ENCODE results near the gene PRR15. TPM values are rescaled to one million over a fixed set of nuclear protein-coding genes. Genes with fewer than 3 reads are reported as not detected.
A peak's percentile ranks its signal among the peaks of the same experiment; 100 is the strongest.
"Not testable (repeated sequence)": the region's sequence is repeated elsewhere in the genome, so short reads cannot be mapped to it uniquely, and the experiment has no call there.

The PRR15 gene
- polyA plus RNA-seq (ENCODE audit: insufficient read length in 12 of 12): 10 to 100 TPM in 1 of 12 donors, under 1 TPM in 1, not detected in 10; 0.10 to 13.1 TPM
- long read RNA-seq, donor 1, transcript PRR15-201 (2 exons, 1,678 nt): major isoform, 26 of 43 reads
- long read RNA-seq, donor 1, partial matches to known transcripts: 14 of 43 reads
- long read RNA-seq, donor 1, other reads (novel, unspliced or antisense): 0 of 43 reads
- long read RNA-seq, donor 2: 0 reads
- long read RNA-seq, donor 3: 0 reads
- long read RNA-seq, donor 4: 0 reads
- long read RNA-seq, donor 5: 0 reads
- long read RNA-seq, donor 6: 0 reads
- long read RNA-seq, donor 7: 0 reads
- long read RNA-seq, donor 8: 0 reads
- long read RNA-seq, donor 9: 0 reads
- long read RNA-seq, donor 10: 0 reads
- long read RNA-seq, donor 11: 0 reads

GRCh38 chr7:29563590-29564495 lies at the start of gene PRR15:
TSS of gene PRR15 (plus strand) at chr7:29563835. CDS start at chr7:29566330, 2,495 bp downstream.
- DNase-seq: no peak

- no peak for DNase-seq
Observed at GRCh38 chr7:29516491-29516890, 47.1 kb upstream of the PRR15 start.

GRCh38 chr7:29518616-29519015 lies 45.0 kb upstream of the PRR15 start:
- no peak for DNase-seq

GRCh38 chr7:29523728-29524127 lies 39.9 kb upstream of the PRR15 start:
- DNase-seq: no peak

GRCh38 chr7:29527505-29528108 lies 36.0 kb upstream of the PRR15 start:
- no peak for DNase-seq

GRCh38 chr7:29528526-29528925 lies 35.1 kb upstream of the PRR15 start:
- not testable (repeated sequence) for DNase-seq

- DNase-seq: no peak
Observed at GRCh38 chr7:29538389-29538788, 25.2 kb upstream of the PRR15 start.

GRCh38 chr7:29539471-29539870 lies 24.2 kb upstream of the PRR15 start:
- DNase-seq: no peak

GRCh38 chr7:29547421-29547820 lies 16.2 kb upstream of the PRR15 start:
- DNase-seq: no peak

GRCh38 chr7:29548823-29549222 lies 14.8 kb upstream of the PRR15 start:
- DNase-seq: no peak

- no peak for DNase-seq
Observed at GRCh38 chr7:29552392-29552791, 11.2 kb upstream of the PRR15 start.

- DNase-seq: no peak
Observed at GRCh38 chr7:29555061-29555460, 8.6 kb upstream of the PRR15 start.

GRCh38 chr7:29556405-29557195 lies 7.0 kb upstream of the PRR15 start:
- DNase-seq: no peak

GRCh38 chr7:29557954-29558353 lies 5.7 kb upstream of the PRR15 start:
- DNase-seq: no peak

- no peak for DNase-seq
Observed at GRCh38 chr7:29561271-29561670, 2.4 kb upstream of the PRR15 start.

- no peak for DNase-seq
Observed at GRCh38 chr7:29562307-29562706, 1.3 kb upstream of the PRR15 start.

GRCh38 chr7:29564496-29565223 lies 1.0 kb downstream of the PRR15 start:
- peak; percentile 50 for DNase-seq

GRCh38 chr7:29565224-29565630 lies 1.6 kb downstream of the PRR15 start:
- DNase-seq: no peak

- no peak for DNase-seq
Observed at GRCh38 chr7:29565634-29565981, 2.0 kb downstream of the PRR15 start.

GRCh38 chr7:29565982-29566746 lies 2.5 kb downstream of the PRR15 start:
- no peak for DNase-seq
